Glutamatergic neuron (in vitro differentiated cells): ENCODE data around the gene ZBTB16. TPM values are rescaled to one million over a fixed set of nuclear protein-coding genes. Genes with fewer than 3 reads are reported as not detected.

ENCODE experiments used
- DNase-seq: peaks from one replicate; pipeline ENCODE4 v3.0.0; 2022
- H3K27ac Mint-ChIP-seq: one replicate; pipeline ENCODE4 v1.8.0; 2020; ENCODE audit warnings: mild to moderate bottlenecking, mixed read lengths, inconsistent platforms; ENCODE audit not compliant: unreplicated experiment
- H3K27me3 Mint-ChIP-seq: one replicate; pipeline ENCODE4 v1.8.0; 2020; ENCODE audit warnings: mild to moderate bottlenecking, moderate library complexity, mixed read lengths, inconsistent platforms; ENCODE audit not compliant: unreplicated experiment
- H3K36me3 Mint-ChIP-seq: one replicate; pipeline ENCODE4 v1.8.0; 2020; ENCODE audit warnings: mild to moderate bottlenecking, mixed read lengths, inconsistent platforms; ENCODE audit not compliant: unreplicated experiment
- H3K4me1 Mint-ChIP-seq: one replicate; pipeline ENCODE4 v1.8.0; 2020; ENCODE audit warnings: mild to moderate bottlenecking, low read depth, mixed read lengths, inconsistent platforms; ENCODE audit not compliant: unreplicated experiment
- H3K4me3 Mint-ChIP-seq: one replicate; pipeline ENCODE4 v1.8.0; 2020; ENCODE audit warnings: mild to moderate bottlenecking, mixed read lengths, inconsistent platforms; ENCODE audit not compliant: unreplicated experiment
- H3K9me3 Mint-ChIP-seq: one replicate; pipeline ENCODE4 v1.8.0; 2020; ENCODE audit warnings: mild to moderate bottlenecking, moderate library complexity, mixed read lengths, inconsistent platforms; ENCODE audit not compliant: unreplicated experiment
- CTCF ChIP-seq: fragments of 200-600 bp; sonication (generic); IDR thresholded peaks from one replicate; pipeline ENCODE4 v1.5.0; 2021; ENCODE audit not compliant: partially characterized antibody, unreplicated experiment
- total RNA-seq: library from RNA; stranded (reverse); fragmentation: NEBNext Ultra II Directional; extraction: Animal tissue kit (Norgen Biotek cat#: 25700); gene quantifications from one replicate; pipeline ENCODE4 v1.2.1, GENCODE V29; 2021; ENCODE audit not compliant: unreplicated experiment

The ZBTB16 gene
- total RNA-seq, 1 donor from 2014 or later = 9.0 TPM

DNA sequence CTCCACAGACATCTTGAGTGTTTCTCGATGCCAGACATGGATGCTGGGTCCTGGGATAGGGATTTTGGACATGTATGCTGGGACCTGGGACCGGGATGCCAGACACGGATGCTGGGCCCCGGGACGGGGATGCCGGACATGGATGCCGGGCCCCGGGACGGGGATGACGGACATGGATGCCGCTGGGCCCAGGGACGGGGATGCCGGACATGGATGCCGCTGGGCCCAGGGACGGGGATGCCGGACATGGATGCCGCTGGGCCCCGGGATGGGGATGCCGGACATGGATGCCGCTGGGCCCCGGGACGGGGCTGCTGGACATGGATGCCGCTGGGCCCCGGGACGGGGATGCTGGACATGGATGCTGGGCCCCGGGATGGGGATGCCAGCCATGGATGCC is 139.5 kb downstream of the ZBTB16 start:
- no peaks in the 10 kb centered on the region for H3K9me3 Mint-ChIP-seq
- H3K4me3 Mint-ChIP-seq = no peak overlapping the region
- H3K27ac Mint-ChIP-seq = no peak overlapping the region
- no peak for TF ChIP-seq CTCF
- peaks cover 14% of the 10 kb centered on the region for H3K4me1 Mint-ChIP-seq
- peaks cover 3% of the 10 kb centered on the region for H3K27me3 Mint-ChIP-seq
- no peaks in the 10 kb centered on the region for H3K36me3 Mint-ChIP-seq
- no peak for DNase-seq

- H3K36me3 Mint-ChIP-seq = no peaks in the 10 kb centered on the region
- DNase-seq = no peak
- H3K27ac Mint-ChIP-seq = no peak overlapping the region
- no peak overlapping the region for H3K4me3 Mint-ChIP-seq
- no peak for TF ChIP-seq CTCF
- H3K4me1 Mint-ChIP-seq = peaks cover 8% of the 10 kb centered on the region
- H3K27me3 Mint-ChIP-seq = no peaks in the 10 kb centered on the region
- H3K9me3 Mint-ChIP-seq = no peaks in the 10 kb centered on the region
These were observed 141.0 kb downstream of the ZBTB16 start for GRCh38 chr11:114200351-114201133.

GRCh38 chr11:114201219-114201618 is 141.7 kb downstream of the ZBTB16 start:
- no peak overlapping the region for H3K4me3 Mint-ChIP-seq
- no peak overlapping the region for H3K27ac Mint-ChIP-seq
- DNase-seq = no peak
- no peaks in the 10 kb centered on the region for H3K9me3 Mint-ChIP-seq
- no peaks in the 10 kb centered on the region for H3K27me3 Mint-ChIP-seq
- no peaks in the 10 kb centered on the region for H3K36me3 Mint-ChIP-seq
- no peak for TF ChIP-seq CTCF
- peaks cover 9% of the 10 kb centered on the region for H3K4me1 Mint-ChIP-seq

DNA sequence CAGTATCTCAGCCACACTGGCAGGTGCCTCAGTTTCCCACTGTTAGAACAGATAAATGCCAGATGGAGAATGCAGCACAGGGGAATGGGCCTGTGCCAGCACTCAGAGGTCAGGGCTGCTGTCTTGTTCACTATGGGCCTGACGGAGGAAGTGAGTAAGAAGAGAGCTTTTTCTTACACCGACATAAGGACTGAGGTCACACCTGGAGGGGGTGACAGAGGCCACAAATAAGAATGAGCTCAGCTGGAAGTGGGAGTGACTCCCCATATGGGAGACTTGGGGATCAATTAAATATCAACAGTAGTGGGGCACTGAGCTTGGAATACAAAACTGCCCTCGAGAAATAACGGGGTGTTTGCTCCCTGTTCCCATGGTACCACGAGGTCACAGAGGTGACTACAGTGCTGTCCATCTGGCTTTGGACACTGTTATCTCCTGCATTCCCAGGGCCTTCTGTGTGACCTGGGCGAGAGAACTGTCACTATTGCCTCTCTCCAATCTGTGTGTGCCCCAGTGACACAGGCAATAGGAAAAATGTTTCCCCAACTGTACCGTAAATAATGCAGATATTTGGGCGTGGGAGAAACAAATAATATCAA is 142.6 kb downstream of the ZBTB16 start:
- Mint-ChIP-seq H3K27ac (no peak overlapping the region), H3K9me3 (no peaks in the 10 kb centered on the region), H3K36me3 (no peaks in the 10 kb centered on the region), H3K27me3 (no peaks in the 10 kb centered on the region), H3K4me3 (no peak overlapping the region), H3K4me1 (peaks cover 7% of the 10 kb centered on the region)
- DNase-seq = no peak
- no peak for TF ChIP-seq CTCF

DNA sequence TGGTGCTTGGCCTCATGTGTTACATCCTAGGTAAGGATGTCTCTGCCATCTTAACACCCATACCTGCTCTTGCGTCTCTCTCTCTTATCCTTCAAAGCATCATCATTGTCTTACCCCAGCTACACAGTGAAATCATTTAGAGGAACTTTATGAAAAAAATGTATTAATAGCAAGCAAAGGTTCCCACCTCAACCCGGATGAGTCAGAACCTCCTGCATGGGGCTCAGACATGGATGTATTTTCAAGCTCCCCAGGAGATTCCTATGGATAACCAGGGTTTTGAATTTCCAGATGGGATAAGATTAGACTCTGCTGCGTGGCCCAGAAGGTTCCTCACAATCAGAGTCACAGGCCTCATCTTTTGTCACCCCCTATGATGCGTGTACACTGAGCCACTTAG is 147.6 kb downstream of the ZBTB16 start:
- no peak for DNase-seq
- no peak overlapping the region for H3K4me3 Mint-ChIP-seq
- H3K4me1 Mint-ChIP-seq = peaks cover 23% of the 10 kb centered on the region
- no peak overlapping the region for H3K27ac Mint-ChIP-seq
- no peaks in the 10 kb centered on the region for H3K36me3 Mint-ChIP-seq
- TF ChIP-seq CTCF = no peak
- H3K27me3 Mint-ChIP-seq = no peaks in the 10 kb centered on the region
- no peaks in the 10 kb centered on the region for H3K9me3 Mint-ChIP-seq
